Glomerular visceral epithelial cell (primary cell): ENCODE data around the gene SMC1B.
"Not testable (repeated sequence)": the region's sequence is repeated elsewhere in the genome, so short reads cannot be mapped to it uniquely, and the experiment has no call there.

ENCODE experiments used
- DNase-seq: peaks from one replicate; pipeline ENCODE4 v3.0.0-alpha.2; 2016; ENCODE audit errors: extremely low spot score

Gene SMC1B

DNA sequence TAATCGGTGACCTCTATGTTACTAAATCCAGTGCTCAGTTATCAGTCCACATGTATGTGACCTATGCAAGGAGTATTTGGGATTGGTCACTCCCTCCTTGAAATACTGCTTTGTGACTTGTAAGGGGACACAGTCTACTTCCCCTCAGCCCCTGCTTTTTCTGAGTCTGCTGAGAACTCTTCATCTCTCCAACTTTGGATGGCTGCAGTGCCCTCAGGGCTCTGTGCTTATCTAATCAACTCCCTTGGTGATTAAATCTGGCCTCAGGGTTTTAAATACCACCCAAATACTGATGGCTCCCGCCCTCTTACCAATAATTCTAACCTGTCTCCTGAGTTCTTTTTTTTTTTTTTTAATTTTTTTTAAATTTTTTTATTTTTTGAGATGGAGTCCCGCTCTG lies 63.5 kb downstream of the SMC1B start:
- DNase-seq = no peak

GRCh38 chr22:45344334-45344733 lies 69.1 kb downstream of the SMC1B start:
- no peak for DNase-seq

- DNase-seq = no peak
Measured at GRCh38 chr22:45343143-45343542, 70.3 kb downstream of the SMC1B start.

GRCh38 chr22:45341498-45341897 lies 71.9 kb downstream of the SMC1B start:
- DNase-seq = no peak

- DNase-seq = no peak
Measured at GRCh38 chr22:45340323-45340722, 73.1 kb downstream of the SMC1B start.

DNA sequence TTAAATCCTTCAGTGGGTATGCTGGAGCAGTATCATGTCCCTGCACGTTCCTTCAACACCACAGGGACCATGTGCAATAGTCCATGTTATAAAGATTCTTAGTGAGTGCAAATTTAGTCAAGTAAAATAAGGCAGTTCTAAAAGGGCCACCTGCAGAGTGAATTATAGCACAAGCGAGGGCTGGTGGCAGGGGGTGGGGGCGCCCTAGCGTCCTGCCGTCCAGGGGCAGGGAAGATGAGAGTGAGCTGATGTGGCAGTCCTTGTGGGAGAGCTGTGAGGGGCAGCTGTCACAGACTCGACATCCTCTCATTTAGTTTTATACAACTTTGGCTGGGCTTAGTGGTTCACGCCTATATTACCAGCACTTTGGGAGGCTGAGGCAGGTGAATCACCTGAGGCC lies 74.6 kb downstream of the SMC1B start:
- no peak for DNase-seq

DNA sequence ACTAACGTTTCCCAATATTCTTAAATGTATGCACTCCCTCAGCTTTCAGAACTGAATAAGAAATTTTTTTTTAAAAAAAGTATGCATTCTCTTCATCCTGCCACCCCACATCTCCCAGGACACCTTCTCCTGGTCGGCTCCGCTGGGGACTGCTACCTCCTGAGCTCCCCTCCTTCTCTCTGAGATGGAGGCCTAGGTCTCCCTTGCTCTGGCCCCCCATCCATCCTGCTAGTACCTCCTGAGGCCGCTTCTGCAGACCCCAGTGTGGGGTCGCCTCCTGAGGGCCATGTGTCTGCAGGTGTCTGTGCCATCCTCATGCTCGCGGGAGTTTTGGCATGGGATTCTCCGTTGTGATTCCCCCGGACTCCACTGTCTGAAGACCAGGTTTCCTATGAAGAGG lies 75.9 kb downstream of the SMC1B start:
- no peak for DNase-seq

DNA sequence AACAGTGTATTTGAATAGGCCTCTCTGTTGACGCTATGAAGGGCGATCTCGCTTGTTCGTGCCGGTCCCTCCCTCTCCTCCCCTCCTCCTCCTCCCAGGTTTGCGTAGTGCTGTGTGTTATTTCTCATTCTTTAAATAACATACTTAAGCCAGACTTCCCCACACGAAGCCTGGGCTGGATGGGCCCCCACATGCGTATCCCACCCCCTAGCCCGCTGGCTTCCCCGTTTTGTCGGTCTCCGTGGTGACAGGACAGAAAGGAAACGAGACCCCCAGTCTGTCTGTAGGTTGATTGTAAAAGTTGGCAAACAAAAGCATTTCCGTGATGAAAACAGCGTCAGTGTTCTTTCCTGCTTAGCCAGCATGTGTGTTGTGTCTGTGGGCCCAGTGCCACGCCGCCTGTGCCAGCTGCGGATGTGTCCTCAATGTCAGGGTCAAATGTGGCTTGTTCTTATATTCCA lies 76.4 kb downstream of the SMC1B start:
- no peak for DNase-seq

DNA sequence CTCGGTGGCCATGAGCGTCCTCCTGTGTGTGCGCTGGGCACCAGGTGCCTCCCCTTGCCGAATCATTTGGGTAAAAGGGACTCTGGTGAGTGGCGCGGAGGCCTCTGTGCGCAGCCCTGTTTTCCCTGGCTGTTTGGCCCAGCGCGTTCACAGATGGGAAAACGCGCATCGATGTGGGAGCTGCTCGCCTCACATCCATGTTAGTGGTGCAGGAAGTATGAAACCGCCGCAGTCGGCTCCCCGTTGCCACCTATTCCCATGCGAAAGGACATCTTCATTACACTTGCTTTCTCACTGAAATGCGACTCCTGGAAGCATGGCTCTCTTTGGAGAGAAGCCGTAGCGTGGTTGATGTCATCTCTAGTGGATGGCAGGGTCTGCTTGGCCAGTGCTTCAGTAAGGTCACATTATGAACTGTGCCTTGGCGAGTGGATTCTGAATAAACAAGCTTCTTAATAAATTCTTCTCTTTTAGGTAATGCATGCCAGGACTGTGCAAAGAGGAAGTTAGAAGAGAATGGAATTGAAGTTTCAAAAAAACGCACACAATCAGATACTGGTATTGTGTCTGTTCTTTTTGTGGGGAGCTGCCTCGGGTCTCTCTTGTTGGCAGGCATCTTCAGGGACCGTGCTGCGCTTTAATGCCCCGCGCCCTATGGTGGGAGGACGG lies 77.4 kb downstream of the SMC1B start:
- DNase-seq = no peak

GRCh38 chr22:45335021-45335818 lies 78.2 kb downstream of the SMC1B start:
- DNase-seq = no peak

DNA sequence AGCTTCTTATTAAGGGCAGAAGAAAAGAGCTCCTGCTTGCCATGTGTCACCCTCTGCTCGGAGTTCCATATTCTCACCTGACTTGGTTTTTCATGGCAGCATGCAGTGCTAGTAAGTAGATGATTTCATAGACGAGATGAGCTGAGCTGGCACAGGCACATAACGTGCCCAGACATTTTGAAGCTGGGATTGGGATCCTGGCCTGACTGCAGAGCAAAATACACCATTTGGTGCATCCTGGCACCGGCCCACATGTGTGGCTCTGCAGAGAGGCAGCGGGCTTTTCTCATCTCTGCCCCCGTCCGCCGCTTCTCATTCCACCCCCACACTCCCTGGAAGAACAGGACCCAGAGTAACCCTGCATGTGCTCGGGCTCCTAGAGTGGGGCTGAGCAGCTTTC lies 78.9 kb downstream of the SMC1B start:
- DNase-seq = no peak

GRCh38 chr22:45334068-45334467 lies 79.3 kb downstream of the SMC1B start:
- no peak for DNase-seq

GRCh38 chr22:45332001-45332400 lies 81.4 kb downstream of the SMC1B start:
- DNase-seq = no peak

DNA sequence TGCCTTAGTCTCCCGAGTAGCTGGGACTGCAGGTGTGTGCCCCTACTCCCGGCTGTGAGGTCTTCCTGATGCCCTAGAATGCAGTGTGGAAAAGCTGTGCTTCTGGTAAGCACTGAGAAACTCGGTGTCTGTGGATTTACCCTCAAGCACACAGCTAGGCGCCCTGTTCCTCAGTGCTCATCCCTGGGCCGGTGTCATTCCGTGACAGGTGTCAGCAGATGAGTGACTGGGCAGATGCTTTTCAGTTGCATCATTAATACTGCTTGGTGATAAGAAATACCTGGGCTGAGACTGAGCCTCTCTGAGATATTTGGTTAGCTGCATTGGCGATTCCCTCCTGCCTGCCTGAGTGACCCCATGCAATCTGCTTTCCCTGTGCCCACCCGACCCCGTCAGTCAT lies 81.9 kb downstream of the SMC1B start:
- no peak for DNase-seq

DNA sequence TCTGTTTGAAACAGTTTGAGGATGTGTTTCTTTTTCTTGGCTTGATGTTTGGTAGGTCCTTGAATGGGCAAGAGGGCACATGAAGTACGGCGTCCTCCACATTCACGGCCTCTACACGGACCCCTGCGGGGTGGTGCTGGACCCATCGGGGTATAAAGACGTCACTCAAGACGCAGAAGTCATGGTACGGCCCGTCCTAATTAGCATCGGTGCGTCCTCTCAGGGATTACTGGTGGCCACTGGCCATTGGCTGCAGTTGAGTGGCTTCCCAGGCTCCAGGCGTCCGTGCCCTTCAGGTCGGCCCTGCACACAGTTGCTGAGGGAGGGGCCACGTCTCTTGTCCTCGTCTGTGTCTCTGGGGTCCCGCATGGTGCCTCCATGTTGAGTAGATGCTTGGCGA lies 82.9 kb downstream of the SMC1B start:
- DNase-seq = no peak

- no peak for DNase-seq
Measured at GRCh38 chr22:45329530-45329936, 83.9 kb downstream of the SMC1B start.

- no peak for DNase-seq
Measured at GRCh38 chr22:45328822-45329529, 84.4 kb downstream of the SMC1B start.

GRCh38 chr22:45328261-45328660 lies 85.1 kb downstream of the SMC1B start:
- DNase-seq = not testable (repeated sequence)

DNA sequence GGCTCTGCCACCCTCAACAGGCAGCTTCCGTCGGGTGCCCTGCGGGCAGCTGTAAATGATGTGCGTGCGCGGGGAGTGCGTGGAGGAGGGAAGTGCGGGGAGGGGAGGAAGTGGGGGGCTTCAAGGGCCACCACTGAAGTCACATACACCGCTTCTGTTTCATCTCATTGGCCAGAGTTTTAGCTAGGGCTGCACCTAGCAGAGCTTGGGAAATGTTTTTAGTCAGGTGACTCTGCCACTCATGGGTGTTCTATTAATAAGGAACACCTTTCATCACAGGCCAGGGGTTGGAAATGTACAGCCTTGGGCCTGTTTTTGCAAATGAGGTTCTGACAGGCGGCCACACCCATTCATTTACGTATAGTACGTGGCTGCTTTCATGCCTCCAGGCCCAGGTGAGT lies 89.1 kb downstream of the SMC1B start:
- no peak for DNase-seq

DNA sequence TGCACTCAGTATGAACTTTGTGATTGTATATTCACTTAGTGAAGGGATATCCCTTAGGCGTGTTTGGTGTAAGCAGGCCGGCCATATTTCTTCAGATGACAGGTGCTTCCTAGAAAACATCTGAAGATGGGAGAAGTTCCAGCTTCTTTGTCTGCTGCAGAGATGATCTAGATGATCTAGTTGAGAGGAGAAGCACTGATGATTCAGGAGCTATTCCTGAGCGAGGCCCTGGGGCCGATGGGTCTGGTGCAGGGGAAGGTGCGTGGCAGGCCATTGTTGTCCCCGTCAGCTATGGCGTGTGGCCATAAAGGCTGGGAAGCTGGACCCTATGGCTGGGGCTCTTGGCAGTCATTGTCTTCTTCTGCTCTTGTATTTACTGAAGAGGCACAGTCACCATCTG lies 89.7 kb downstream of the SMC1B start:
- no peak for DNase-seq

DNA sequence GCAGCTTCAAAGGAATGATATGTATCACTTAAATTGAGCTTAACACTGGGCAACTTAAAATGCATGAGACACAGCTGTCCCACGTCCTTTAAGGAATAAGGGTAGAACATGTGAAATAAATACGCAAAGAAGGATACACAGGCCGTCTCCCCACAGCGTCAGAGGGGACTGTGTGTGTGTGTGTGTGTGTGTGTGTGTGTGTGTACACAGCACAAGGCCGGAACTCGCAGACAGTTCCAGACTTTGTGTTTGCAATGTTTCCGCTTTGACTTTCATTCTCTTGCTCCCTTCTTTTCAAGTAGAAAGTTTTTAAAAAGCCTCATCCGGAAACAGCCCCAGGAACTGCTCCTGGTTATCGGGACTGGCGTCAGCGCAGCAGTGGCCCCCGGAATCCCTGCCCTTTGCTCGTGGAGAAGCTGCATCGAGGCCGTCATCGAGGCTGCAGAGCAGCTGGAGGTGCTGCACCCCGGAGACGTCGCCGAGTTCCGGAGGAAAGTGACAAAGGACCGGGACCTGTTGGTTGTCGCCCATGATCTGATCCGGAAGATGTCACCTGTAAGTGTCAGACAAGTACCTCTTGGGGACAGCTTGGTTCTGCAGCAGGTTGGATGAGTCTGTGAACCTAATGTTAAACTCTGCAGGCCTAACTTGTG lies 90.4 kb downstream of the SMC1B start:
- no peak for DNase-seq

GRCh38 chr22:45321827-45322226 lies 91.6 kb downstream of the SMC1B start:
- no peak for DNase-seq
